Tibial nerve (tissue), 4 donors: Measurements from ENCODE around the gene CRYBA2. TPM values are rescaled to one million over a fixed set of nuclear protein-coding genes. Genes with fewer than 3 reads are reported as not detected.

ENCODE experiments used
- DNase-seq, 2 donors: peaks; one replicate each; pipeline ENCODE4 v3.0.0-alpha.2; 2019; ENCODE audit warnings: low spot score in 2 of 2
- H3K27ac ChIP-seq, 4 donors: fragments of 200-600 bp; sonication (generic) in 3 of 4; one replicate each; pipeline ENCODE4 v1.5.1; 2017 to 2019; ENCODE audit warnings: mild to moderate bottlenecking in 1 of 4
- H3K27me3 ChIP-seq, 2 donors: fragments of 200-600 bp; sonication (generic) in 1 of 2; one replicate each; pipeline versions ENCODE4 v1.5.1 to v1.6.0; 2017 to 2019
- H3K36me3 ChIP-seq, 3 donors: fragments of 200-600 bp; sonication (generic); one replicate each; pipeline ENCODE4 v1.5.1; 2018 to 2019
- H3K4me1 ChIP-seq, 4 donors: fragments of 200-600 bp; sonication (generic) in 3 of 4; one replicate each; pipeline ENCODE4 v1.5.1; 2017 to 2019
- H3K4me3 ChIP-seq, 4 donors: fragments of 200-600 bp; sonication (generic) in 3 of 4; one replicate each; pipeline ENCODE4 v1.5.1; 2017 to 2019; ENCODE audit warnings: mild to moderate bottlenecking in 1 of 4, moderate library complexity in 1 of 4
- H3K9me3 ChIP-seq, 4 donors: fragments of 200-600 bp; sonication (generic) in 3 of 4; one replicate each; pipeline ENCODE4 v1.5.1; 2017 to 2019
- CTCF ChIP-seq, 5 experiments: fragments of 200-600 bp in 3 of 5; fragments of 450-650 bp in 2 of 5; sonication (generic) in 3 of 5; IDR thresholded peaks; one replicate each; pipeline ENCODE4 v1.5.1; 2016 to 2019; ENCODE audit warnings: antibody characterized with exemption in 5 of 5, mild to moderate bottlenecking in 3 of 5, moderate library complexity in 2 of 5
- EP300 ChIP-seq, 2 donors: sonication (generic); formaldehyde crosslinking; IDR thresholded peaks; one replicate each; pipeline ENCODE4 v1.6.1; 2017; ENCODE audit warnings: antibody characterized with exemption in 2 of 2, mild to moderate bottlenecking in 1 of 2
- POLR2A ChIP-seq, 2 donors: fragments of 450-650 bp; IDR thresholded peaks; one replicate each; pipeline ENCODE4 v1.6.1; 2017; ENCODE audit warnings: antibody characterized with exemption in 2 of 2, mild to moderate bottlenecking in 2 of 2, moderate library complexity in 2 of 2
- WGBS, 2 donors: methylation state at CpG; one replicate each; pipeline ENCODE4 v1.1.5; 2018; 5-methylcytosine and 5-hydroxymethylcytosine counted together
- total RNA-seq, 4 donors: library from RNA; depleted of rRNA; stranded (reverse); fragments of >200 nt; gene quantifications; one replicate each; pipeline ENCODE4 v1.1.0, GENCODE V29; 2016

Gene CRYBA2
- total RNA-seq, 4 donors from 2014 or later: not detected

DNA sequence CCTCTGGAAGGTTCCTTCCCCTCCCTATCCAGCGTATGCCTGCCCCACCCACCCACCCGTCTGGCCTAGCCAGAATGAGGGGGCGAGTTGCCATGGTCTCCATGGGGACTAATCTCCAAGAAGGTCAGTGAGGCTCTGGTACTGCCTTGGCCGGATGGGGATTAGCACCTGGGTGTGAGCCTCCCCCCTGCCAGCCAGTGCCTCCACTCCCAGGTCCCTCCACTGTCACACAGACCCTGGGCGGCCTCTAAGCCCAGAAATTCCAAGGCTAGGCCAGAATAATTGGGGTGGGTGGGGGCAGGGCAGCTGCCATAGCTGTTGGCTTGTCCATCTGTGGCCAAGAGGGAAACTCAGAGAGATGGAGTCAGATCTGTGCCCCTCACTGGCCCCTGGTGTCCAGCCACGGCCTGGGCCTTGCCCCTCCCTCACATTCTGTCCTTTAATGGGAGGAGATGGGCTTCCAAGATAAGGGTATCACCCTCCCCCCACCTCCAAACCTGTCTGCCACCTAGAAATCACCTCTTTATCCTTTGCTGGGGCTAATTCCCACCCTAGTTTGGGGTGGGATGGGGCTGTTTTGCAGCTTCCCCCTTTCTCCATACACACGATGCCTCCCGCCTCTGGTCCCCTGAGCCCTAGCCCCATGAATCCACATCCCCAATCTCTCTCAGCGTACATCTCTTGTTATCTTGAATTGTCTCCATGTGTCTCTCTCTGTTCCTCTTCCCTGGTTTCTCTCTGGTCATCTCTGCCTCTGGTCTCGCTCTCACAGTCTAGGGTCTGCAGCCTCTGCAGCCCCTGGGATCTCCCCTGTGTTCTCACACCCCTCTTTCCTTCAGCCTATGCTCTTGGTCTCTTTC, 6.0 kb upstream of the CRYBA2 start:
- Histone ChIP-seq H3K4me3 (no peak overlapping the region), H3K27me3 (peaks cover 0 to 92% of the 10 kb centered on the region in 2 donors), H3K4me1 (peaks cover 0 to 45% (median 21%) of the 10 kb centered on the region in 4 donors), H3K36me3 (no peaks in the 10 kb centered on the region), H3K27ac (no peak overlapping the region), H3K9me3 (no peaks in the 10 kb centered on the region)
- TF ChIP-seq EP300 (IDR thresholded peaks at IDR 0.05) (no peak), CTCF (IDR thresholded peaks at IDR 0.05) (no peak), POLR2A (IDR thresholded peaks at IDR 0.05) (no peak)
- 55 to 67% methylated on average over 8 to 10 of the region's 10 CpGs for WGBS, 2 donors
- no peak for DNase-seq

DNA sequence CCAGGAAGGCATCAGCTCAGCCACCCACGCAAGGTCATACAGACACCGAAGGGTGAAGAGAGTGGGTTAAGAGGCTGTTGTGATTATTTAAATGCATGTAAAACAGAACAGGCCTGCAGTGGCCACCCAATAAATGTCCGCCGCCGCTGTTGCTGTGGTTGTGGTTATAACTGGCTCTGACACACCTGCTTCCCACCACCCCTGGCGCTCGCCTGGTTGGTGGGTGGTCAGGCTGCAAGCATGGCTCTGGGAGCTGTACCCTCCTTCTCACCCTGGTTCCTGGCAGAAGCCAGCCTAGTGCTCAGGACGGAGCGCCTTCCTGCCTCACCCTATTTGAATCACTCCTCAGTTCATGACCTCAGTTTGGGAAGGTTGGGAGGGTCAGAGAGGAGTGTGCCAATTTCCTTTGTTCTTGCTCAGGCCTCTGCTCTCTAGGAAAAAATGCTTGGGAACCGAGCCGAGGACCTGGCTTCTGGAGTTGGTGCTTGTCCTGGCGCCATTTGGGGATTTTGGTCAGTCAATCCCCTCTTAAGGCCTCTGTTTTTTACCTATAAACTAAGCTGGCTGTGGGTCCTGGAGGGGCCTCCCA, 5.3 kb upstream of the CRYBA2 start:
- Histone ChIP-seq H3K4me1 (peaks cover 0 to 51% (median 25%) of the 10 kb centered on the region in 4 donors), H3K27ac (no peak overlapping the region), H3K27me3 (peaks cover 0 to 92% of the 10 kb centered on the region in 2 donors), H3K9me3 (no peaks in the 10 kb centered on the region), H3K36me3 (no peaks in the 10 kb centered on the region), H3K4me3 (no peak overlapping the region)
- DNase-seq: no peak
- WGBS, 2 donors: 57 to 66% methylated on average over 11 to 12 of the region's 12 CpGs
- no peak for TF ChIP-seq CTCF (IDR thresholded peaks at IDR 0.05)
- no peak for TF ChIP-seq POLR2A (IDR thresholded peaks at IDR 0.05)
- peak in 1 of 2 donors; percentile 15 for TF ChIP-seq EP300 (IDR thresholded peaks at IDR 0.05)

- H3K4me1 ChIP-seq: peaks cover 0 to 52% (median 26%) of the 10 kb centered on the region in 4 donors
- H3K4me3 ChIP-seq: no peak overlapping the region
- no peaks in the 10 kb centered on the region for H3K9me3 ChIP-seq
- DNase-seq: no peak
- 21 to 27% methylated on average over 2 of the region's 2 CpGs for WGBS, 2 donors
- H3K36me3 ChIP-seq: no peaks in the 10 kb centered on the region
- H3K27me3 ChIP-seq: peaks cover 0 to 92% of the 10 kb centered on the region in 2 donors
- no peak for TF ChIP-seq POLR2A (IDR thresholded peaks at IDR 0.05)
- TF ChIP-seq CTCF (IDR thresholded peaks at IDR 0.05): no peak
- TF ChIP-seq EP300 (IDR thresholded peaks at IDR 0.05): no peak
- no peak overlapping the region for H3K27ac ChIP-seq
Measured at GRCh38 chr2:218997731-218998130, 4.5 kb upstream of the CRYBA2 start.

GRCh38 chr2:218996937-218997336, 3.7 kb upstream of the CRYBA2 start:
- no peaks in the 10 kb centered on the region for H3K36me3 ChIP-seq
- no peak for DNase-seq
- peaks cover 0 to 48% (median 19%) of the 10 kb centered on the region in 4 donors for H3K4me1 ChIP-seq
- peaks cover 0 to 92% of the 10 kb centered on the region in 2 donors for H3K27me3 ChIP-seq
- peak overlapping the region in 1 of 4 donors; percentile 59 for H3K27ac ChIP-seq
- no peaks in the 10 kb centered on the region for H3K9me3 ChIP-seq
- TF ChIP-seq CTCF (IDR thresholded peaks at IDR 0.05): no peak
- no peak for TF ChIP-seq POLR2A (IDR thresholded peaks at IDR 0.05)
- no peak for TF ChIP-seq EP300 (IDR thresholded peaks at IDR 0.05)
- H3K4me3 ChIP-seq: no peak overlapping the region
- 70 to 71% methylated on average over 4 of the region's 4 CpGs for WGBS, 2 donors
